GM19467 (cell line): ENCODE results near the gene SND1.
"Not testable (repeated sequence)": the region's sequence is repeated elsewhere in the genome, so short reads cannot be mapped to it uniquely, and the experiment has no call there.

Experiments used
- ATAC-seq: cut with Tn5 transposase; IDR thresholded peaks from one replicate; pipeline ENCODE4 v1.9.1; 2021; ENCODE audit warnings: mild to moderate bottlenecking, moderate library complexity; ENCODE audit not compliant: unreplicated experiment

SND1 gene

GRCh38 chr7:127822822-127823508, 171.0 kb downstream of the SND1 start:
- ATAC-seq: no peak

DNA sequence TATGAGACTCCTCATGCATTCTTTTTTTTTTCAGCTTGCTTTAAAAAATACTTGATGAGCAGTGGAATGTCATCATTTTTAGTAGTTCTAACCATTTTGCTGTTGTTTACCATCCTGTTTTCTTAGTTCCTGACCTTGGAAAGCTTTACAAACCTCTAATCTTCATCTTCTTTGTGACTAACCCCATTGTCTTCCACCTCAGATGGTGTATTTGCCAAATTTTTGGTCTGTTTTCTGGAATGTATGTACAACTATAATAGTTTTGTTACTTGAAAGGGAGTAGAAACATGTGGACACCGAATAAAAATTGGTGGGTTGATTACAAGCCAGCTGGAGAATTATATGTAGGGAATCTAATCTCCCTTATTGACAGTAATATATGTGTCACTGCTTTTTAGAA, 172.7 kb downstream of the SND1 start:
- ATAC-seq: no peak

GRCh38 chr7:127828843-127829500, 177.0 kb downstream of the SND1 start:
- no peak for ATAC-seq

DNA sequence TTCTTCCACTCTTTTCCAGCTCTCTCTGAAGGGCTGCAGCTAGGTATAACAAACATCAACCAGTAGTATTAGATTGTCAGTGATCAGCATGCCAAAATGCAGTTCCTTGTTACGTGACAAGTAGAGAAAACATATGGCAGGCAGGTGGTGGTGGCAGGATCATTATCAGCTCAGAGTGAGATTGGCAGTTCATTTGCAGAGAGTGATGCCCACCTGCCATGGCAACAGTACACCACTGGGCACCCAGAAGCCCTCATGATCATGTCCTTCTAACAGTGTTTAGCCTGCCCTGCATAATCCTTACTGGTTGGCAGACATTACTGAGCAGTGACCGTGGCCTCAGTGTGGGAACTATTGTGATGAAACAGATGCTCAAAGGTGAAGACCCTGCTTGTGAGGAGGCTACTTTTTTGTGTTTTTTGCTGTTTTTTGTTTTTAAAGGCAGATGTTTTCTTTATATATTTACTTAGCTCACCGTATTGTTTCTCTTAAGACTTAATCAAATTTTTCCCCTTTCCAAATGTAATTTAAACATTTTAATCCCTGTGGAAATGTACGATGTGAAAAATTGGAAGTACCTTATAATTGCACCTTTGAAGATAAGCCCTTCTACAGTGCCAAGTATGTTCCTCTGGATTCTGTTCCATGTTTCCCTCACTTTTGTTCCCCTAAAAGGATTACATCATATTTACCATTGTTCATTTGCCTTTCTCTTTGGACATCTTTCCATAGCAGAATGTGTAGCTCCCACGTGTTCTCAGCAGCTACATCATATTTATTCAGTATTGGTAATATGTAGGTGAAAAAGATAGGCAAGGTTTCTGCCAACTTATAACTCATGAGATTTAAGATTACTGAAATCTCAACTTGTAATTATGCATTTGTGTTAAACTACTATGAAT, 179.6 kb downstream of the SND1 start:
- no peak for ATAC-seq

DNA sequence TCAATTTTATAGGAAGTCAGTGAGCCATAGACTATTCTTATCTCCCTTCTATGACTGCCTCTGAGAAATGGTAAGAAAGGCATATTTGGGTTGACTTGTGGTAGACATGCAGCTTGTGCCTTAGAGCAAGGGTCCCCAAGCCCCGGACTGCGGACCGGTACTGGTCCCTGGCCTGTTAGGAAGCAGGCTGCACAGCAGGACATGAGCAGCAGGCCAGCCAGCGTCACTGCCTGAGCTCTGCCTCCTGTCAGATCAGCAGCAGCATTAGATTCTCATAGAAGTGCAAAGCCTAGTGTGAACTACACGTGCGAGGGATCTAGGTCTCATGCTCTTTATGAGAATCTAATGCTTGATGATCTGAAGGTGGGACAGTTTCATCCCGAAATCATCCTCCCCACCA, 180.6 kb downstream of the SND1 start:
- ATAC-seq: no peak

DNA sequence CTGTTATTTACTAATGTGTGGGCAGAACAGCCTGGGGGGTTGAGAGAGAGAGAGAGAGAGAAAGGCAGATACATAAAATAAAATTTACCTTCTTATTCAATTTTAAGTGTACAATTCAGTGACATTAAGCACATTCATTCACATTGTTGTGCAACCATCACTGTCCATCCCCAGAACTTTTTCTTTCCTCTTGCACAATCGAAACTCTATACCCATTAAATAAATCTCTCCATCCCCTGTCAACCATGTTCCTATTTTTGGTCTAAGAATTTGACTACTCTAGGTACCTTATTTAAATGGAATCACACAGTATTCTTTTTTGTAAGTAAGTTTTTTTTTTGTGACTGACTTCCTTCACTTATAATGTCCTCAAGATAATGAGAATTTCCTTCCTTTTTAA, 181.6 kb downstream of the SND1 start:
- ATAC-seq: no peak

DNA sequence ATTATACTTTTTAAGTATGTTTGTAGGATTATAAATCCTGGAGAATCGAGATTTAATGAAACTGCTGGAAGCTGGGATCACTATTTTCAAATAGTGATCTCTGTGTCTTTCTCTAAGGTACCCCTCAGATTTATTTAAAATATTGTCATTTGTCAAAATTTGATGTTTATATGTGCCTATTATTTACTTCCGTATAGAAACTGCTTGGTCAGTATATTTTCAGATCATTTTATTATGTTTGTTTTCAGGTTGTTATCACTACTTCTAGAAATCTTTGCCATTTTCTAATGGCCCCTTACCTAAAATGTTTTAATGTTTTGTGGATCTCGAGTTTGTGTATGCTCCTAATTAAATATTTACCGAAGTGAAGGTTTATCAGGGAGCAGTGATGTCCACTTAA, 183.7 kb downstream of the SND1 start:
- ATAC-seq: no peak

DNA sequence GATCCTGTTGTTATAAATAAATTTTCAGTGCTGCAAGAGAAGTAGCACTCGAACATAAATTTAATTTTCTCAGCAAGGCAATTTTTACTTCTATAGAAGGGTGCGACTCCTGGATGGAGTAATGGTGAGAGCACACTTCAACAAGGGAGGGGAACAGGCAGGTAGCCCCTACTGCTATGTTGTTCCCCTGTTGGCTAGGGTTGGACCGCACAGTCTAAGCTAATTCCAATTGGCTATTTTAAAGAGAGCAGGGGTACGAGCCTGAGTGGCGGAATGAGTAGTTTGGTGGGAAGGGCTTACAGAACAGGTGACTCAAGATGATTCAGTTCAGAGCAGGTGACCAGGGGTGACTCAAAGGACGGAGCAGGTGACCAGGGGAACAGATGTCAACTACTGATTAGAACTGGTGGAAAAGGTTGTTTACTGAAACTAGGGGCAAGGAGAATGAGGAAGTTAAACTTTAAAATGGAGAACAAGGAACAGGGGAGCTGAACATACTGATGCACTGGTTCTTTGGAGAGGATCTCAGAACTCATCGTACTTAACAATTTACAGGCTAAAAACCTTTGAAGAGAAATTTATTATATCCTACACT, 185.9 kb downstream of the SND1 start:
- ATAC-seq: not testable (repeated sequence)

- ATAC-seq: no peak
Observed at GRCh38 chr7:127838816-127839415, 186.9 kb downstream of the SND1 start.

GRCh38 chr7:127840226-127840951, 188.4 kb downstream of the SND1 start:
- no peak for ATAC-seq

- no peak for ATAC-seq
Observed at GRCh38 chr7:127844165-127844564, 192.2 kb downstream of the SND1 start.

- ATAC-seq: no peak
Observed at GRCh38 chr7:127844707-127845331, 192.8 kb downstream of the SND1 start.

DNA sequence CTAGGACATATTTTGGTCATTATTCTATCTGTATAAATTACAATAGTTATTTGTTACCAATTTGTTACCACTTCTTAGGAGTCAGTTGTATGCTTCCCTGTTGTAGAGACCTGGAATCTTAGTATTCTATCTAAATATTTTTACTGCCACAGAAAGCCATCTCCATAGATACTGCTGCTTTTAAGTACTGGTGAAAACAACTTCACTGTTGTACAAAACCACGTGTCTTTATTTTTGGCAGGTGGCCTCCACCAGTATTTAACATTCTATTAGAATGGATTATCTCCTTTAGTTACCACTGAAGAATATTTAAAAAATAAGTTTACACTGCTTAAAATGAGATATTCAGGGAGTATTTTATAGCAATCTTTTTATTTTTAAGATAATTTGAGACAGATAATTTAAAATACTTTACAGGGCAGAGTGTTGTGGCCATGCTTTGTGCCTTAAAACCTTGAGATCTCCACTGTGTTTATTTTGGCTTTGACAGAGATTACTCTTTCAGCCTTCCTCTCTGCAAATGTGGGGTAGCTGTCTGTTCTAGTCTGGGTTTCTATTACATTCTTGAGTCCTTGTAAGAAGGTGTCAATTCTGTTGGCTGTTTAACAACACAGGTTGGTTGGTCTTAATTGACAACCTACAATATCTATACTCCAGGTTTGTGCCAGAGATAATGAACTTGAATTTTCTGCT, 193.7 kb downstream of the SND1 start:
- no peak for ATAC-seq

GRCh38 chr7:127847641-127848040, 195.6 kb downstream of the SND1 start:
- ATAC-seq: no peak

- ATAC-seq: no peak
Observed at GRCh38 chr7:127848241-127848640, 196.2 kb downstream of the SND1 start.

DNA sequence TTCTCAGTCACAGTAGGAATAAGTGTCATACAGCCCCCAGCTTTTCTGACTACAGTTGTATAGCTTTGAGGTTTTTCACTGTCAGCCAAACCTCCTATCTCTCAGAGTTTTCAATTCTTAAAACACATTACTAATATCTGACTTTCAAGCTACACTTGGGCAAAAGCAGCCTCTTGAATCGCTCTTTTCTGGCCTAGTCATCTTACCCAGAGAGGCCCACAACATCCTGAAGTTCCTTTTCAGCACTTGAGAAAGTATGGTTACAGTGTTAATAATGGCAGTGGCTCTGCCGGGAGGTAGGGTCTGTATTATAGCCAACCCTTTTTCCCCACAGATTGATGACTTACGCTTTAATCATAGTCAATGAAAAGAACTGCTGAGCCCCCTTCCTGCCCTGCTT, 198.2 kb downstream of the SND1 start:
- no peak for ATAC-seq

- ATAC-seq: no peak
Observed at GRCh38 chr7:127854383-127854782, 202.4 kb downstream of the SND1 start.

- no peak for ATAC-seq
Observed at GRCh38 chr7:127857464-127857841, 205.5 kb downstream of the SND1 start.
